DOHH2 (cell line): Measurements from ENCODE around the gene ARID1B.

Source experiments
- H3F3A ChIP-seq: fragments of 200-600 bp; sonication (generic), shearing (Covaris generic); 2 replicates; pipeline ENCODE4 v1.6.0; 2016; ENCODE audit warnings: antibody characterized with exemption, mild to moderate bottlenecking; ENCODE audit not compliant: control insufficient read depth, insufficient read depth
- H3K27ac ChIP-seq: fragments of 200-600 bp; sonication (generic); 2 replicates; pipeline ENCODE4 v1.5.1; 2014; ENCODE audit warnings: low read depth, mild to moderate bottlenecking, low read length, moderate library complexity
- H3K27me3 ChIP-seq: fragments of 200-600 bp; sonication (generic); 2 replicates; pipeline ENCODE4 v1.6.1; 2014; ENCODE audit warnings: mild to moderate bottlenecking, low read length, mixed read lengths; ENCODE audit not compliant: control insufficient read depth
- H3K36me3 ChIP-seq: fragments of 200-600 bp; sonication (generic); 2 replicates; pipeline ENCODE4 v1.6.1; 2014; ENCODE audit warnings: mild to moderate bottlenecking, low read length, moderate library complexity, mixed read lengths; ENCODE audit not compliant: control insufficient read depth
- H3K4me1 ChIP-seq: fragments of 200-600 bp; sonication (generic); 2 replicates; pipeline ENCODE4 v1.6.1; 2014; ENCODE audit warnings: mild to moderate bottlenecking, low read length, mixed read lengths; ENCODE audit not compliant: control insufficient read depth
- H3K4me2 ChIP-seq: fragments of 200-600 bp; sonication (generic); 2 replicates; pipeline ENCODE4 v1.6.0; 2014; ENCODE audit warnings: mild to moderate bottlenecking, low read length, moderate library complexity
- H3K4me3 ChIP-seq: fragments of 200-600 bp; sonication (generic); 2 replicates; pipeline ENCODE4 v1.5.1; 2014; ENCODE audit warnings: mild to moderate bottlenecking, low read length, mixed read lengths
- H3K79me2 ChIP-seq: fragments of 200-600 bp; sonication (generic); 2 replicates; pipeline ENCODE4 v1.6.1; 2014; ENCODE audit warnings: mild to moderate bottlenecking, low read length, mixed read lengths; ENCODE audit not compliant: control insufficient read depth
- H3K9me2 ChIP-seq: fragments of 200-600 bp; sonication (generic); replicated peaks from 2 replicates; pipeline ENCODE4 v1.6.1; 2014; ENCODE audit warnings: mild to moderate bottlenecking, low read length, mixed read lengths; ENCODE audit not compliant: control insufficient read depth
- H3K9me3 ChIP-seq: fragments of 200-600 bp; sonication (generic); 2 replicates; pipeline ENCODE4 v1.6.1; 2014; ENCODE audit warnings: antibody characterized with exemption, low read length, mixed read lengths; ENCODE audit not compliant: control insufficient read depth, insufficient read depth
- H4K20me1 ChIP-seq: fragments of 200-600 bp; sonication (generic); 2 replicates; pipeline ENCODE4 v1.6.0; 2014; ENCODE audit warnings: low read depth, mild to moderate bottlenecking, antibody characterized with exemption, low read length, moderate library complexity; ENCODE audit not compliant: control insufficient read depth, insufficient read depth
- CTCF ChIP-seq: fragments of 200-600 bp; sonication (generic); IDR thresholded peaks from one replicate; pipeline ENCODE4 v1.5.1; 2014; ENCODE audit warnings: antibody characterized with exemption, mild to moderate bottlenecking, low read depth, low read length; ENCODE audit not compliant: poor library complexity, severe bottlenecking
- EZH2phosphoT487 ChIP-seq: fragments of 200-600 bp; sonication (generic); IDR thresholded peaks from 2 replicates; pipeline ENCODE4 v1.6.1; 2017; ENCODE audit warnings: borderline replicate concordance, mild to moderate bottlenecking, antibody characterized with exemption, low read length, moderate library complexity, mixed read lengths

Gene ARID1B

GRCh38 chr6:157209865-157210530 lies 432.8 kb downstream of the ARID1B start:
- Histone ChIP-seq H3F3A (no peaks in the 10 kb centered on the region), H3K27me3 (no peaks in the 10 kb centered on the region), H3K27ac (no peak overlapping the region), H3K4me1 (no peaks in the 10 kb centered on the region), H3K4me3 (no peak overlapping the region), H3K36me3 (peaks cover 34% of the 10 kb centered on the region), H3K4me2 (no peak overlapping the region), H4K20me1 (no peaks in the 10 kb centered on the region), H3K9me2 (no peaks in the 10 kb centered on the region), H3K79me2 (no peaks in the 10 kb centered on the region), H3K9me3 (no peaks in the 10 kb centered on the region)
- TF ChIP-seq EZH2phosphoT487, result no peak
- no peak for TF ChIP-seq CTCF

GRCh38 chr6:157210954-157211353 lies 433.8 kb downstream of the ARID1B start:
- no peak overlapping the region for H3K27ac ChIP-seq
- H3K4me1 ChIP-seq, result no peaks in the 10 kb centered on the region
- H3K36me3 ChIP-seq, result peaks cover 25% of the 10 kb centered on the region

GRCh38 chr6:157211603-157212455 lies 434.7 kb downstream of the ARID1B start:
- Histone ChIP-seq H3K36me3 (peaks cover 16% of the 10 kb centered on the region), H3K4me3 (no peak overlapping the region), H3K27me3 (no peaks in the 10 kb centered on the region), H4K20me1 (no peaks in the 10 kb centered on the region), H3K9me3 (no peaks in the 10 kb centered on the region), H3K4me2 (no peak overlapping the region), H3K4me1 (no peaks in the 10 kb centered on the region), H3F3A (no peaks in the 10 kb centered on the region), H3K9me2 (no peaks in the 10 kb centered on the region), H3K79me2 (no peaks in the 10 kb centered on the region), H3K27ac (no peak overlapping the region)
- TF ChIP-seq CTCF (no peak), EZH2phosphoT487 (no peak)

More at GRCh38 chr6:157210954-157211353, 433.8 kb downstream of the ARID1B start:
- Histone ChIP-seq H3K79me2 (no peaks in the 10 kb centered on the region), H4K20me1 (no peaks in the 10 kb centered on the region), H3K4me3 (no peak overlapping the region), H3K4me2 (no peak overlapping the region), H3K9me3 (no peaks in the 10 kb centered on the region), H3F3A (no peaks in the 10 kb centered on the region), H3K9me2 (no peaks in the 10 kb centered on the region), H3K27me3 (no peaks in the 10 kb centered on the region)
- no peak for TF ChIP-seq CTCF
- no peak for TF ChIP-seq EZH2phosphoT487
